Gastroesophageal sphincter (tissue), 4 donors: Measurements from ENCODE around the gene BMAL1. TPM values are rescaled to one million over a fixed set of nuclear protein-coding genes. Genes with fewer than 3 reads are reported as not detected.

Source experiments
- ATAC-seq: fragments of 150-250 bp; one replicate; pipeline ENCODE4 v1.9.1; 2016; ENCODE audit warnings: mild to moderate bottlenecking, moderate library complexity
- H3K27ac ChIP-seq, 4 donors: fragments of 200-600 bp; sonication (generic) in 3 of 4; 1 replicate in 3 of 4; 2 replicates in 1 of 4; pipeline ENCODE4 v1.5.1; 2016 to 2019
- H3K27me3 ChIP-seq: fragments of 200-600 bp; sonication (generic); one replicate; pipeline ENCODE4 v1.5.1; 2019
- H3K36me3 ChIP-seq, 2 donors: fragments of 200-600 bp; sonication (generic); one replicate each; pipeline ENCODE4 v1.5.1; 2019; ENCODE audit warnings: control low read depth in 1 of 2
- H3K4me1 ChIP-seq, 3 donors: fragments of 200-600 bp; sonication (generic); 1 replicate in 2 of 3; 2 replicates in 1 of 3; pipeline ENCODE4 v1.5.1; 2016 to 2019; ENCODE audit warnings: control low read depth in 2 of 3
- H3K4me3 ChIP-seq, 2 donors: fragments of 200-600 bp; sonication (generic); one replicate each; pipeline ENCODE4 v1.5.1; 2019; ENCODE audit warnings: mild to moderate bottlenecking in 1 of 2, moderate library complexity in 1 of 2
- H3K9me3 ChIP-seq, 3 donors: fragments of 200-600 bp; sonication (generic); one replicate each; pipeline ENCODE4 v1.5.1; 2017 to 2019; ENCODE audit warnings: control low read depth in 2 of 3
- CTCF ChIP-seq, 4 experiments: fragments of 200-600 bp in 2 of 4; fragments of 450-650 bp in 2 of 4; sonication (generic) in 1 of 4; IDR thresholded peaks; one replicate each; pipeline ENCODE4 v1.5.1; 2017 to 2019; ENCODE audit warnings: antibody characterized with exemption in 4 of 4, mild to moderate bottlenecking in 2 of 4, moderate library complexity in 2 of 4
- EP300 ChIP-seq: sonication (generic); formaldehyde crosslinking; IDR thresholded peaks from one replicate; pipeline ENCODE4 v1.6.1; 2017; ENCODE audit warnings: antibody characterized with exemption, mild to moderate bottlenecking
- POLR2A ChIP-seq, 2 donors: fragments of 450-650 bp; IDR thresholded peaks; one replicate each; pipeline ENCODE4 v1.6.1; 2017; ENCODE audit warnings: antibody characterized with exemption in 2 of 2, mild to moderate bottlenecking in 2 of 2, moderate library complexity in 1 of 2
- POLR2AphosphoS5 ChIP-seq: sonication (generic); formaldehyde crosslinking; IDR thresholded peaks from one replicate; pipeline ENCODE4 v1.6.1; 2017; ENCODE audit warnings: antibody characterized with exemption
- WGBS, 2 donors: methylation state at CpG; one replicate each; pipeline ENCODE4 v1.1.5; 2018; ENCODE audit warnings: low coverage in 1 of 2; 5-methylcytosine and 5-hydroxymethylcytosine counted together
- total RNA-seq, 4 donors: library from RNA; depleted of rRNA; stranded (reverse); fragments of >200 nt; gene quantifications; one replicate each; pipeline ENCODE4 v1.1.0, GENCODE V29; 2016

The BMAL1 gene
- total RNA-seq, 4 donors from 2014 or later, result 32.2 to 38.4 (median 36.0) TPM

GRCh38 chr11:13303668-13304649, 26.4 kb downstream of the BMAL1 start:
- Histone ChIP-seq H3K4me1 (peaks cover 0 to 82% (median 10%) of the 10 kb centered on the region in 3 donors), H3K36me3 (no peaks in the 10 kb centered on the region), H3K27ac (no peak overlapping the region), H3K9me3 (no peaks in the 10 kb centered on the region), H3K27me3 (no peaks in the 10 kb centered on the region), H3K4me3 (no peak overlapping the region)
- ATAC-seq, result no peak
- WGBS, 2 donors, result 75 to 84% methylated on average over 6 to 8 of the region's 10 CpGs
- TF ChIP-seq POLR2A (IDR thresholded peaks at IDR 0.05) (no peak), CTCF (IDR thresholded peaks at IDR 0.05) (no peak), EP300 (no peak), POLR2AphosphoS5 (no peak)

GRCh38 chr11:13304655-13305335, 27.2 kb downstream of the BMAL1 start:
- Histone ChIP-seq H3K27ac (no peak overlapping the region), H3K4me1 (peaks cover 0 to 74% (median 10%) of the 10 kb centered on the region in 3 donors), H3K27me3 (no peaks in the 10 kb centered on the region), H3K4me3 (no peak overlapping the region), H3K9me3 (no peaks in the 10 kb centered on the region), H3K36me3 (peaks cover 0 to 1% of the 10 kb centered on the region in 2 donors)
- no peak for TF ChIP-seq POLR2AphosphoS5
- no peak for TF ChIP-seq EP300
- no peak for TF ChIP-seq POLR2A (IDR thresholded peaks at IDR 0.05)
- TF ChIP-seq CTCF (IDR thresholded peaks at IDR 0.05), result no peak
- ATAC-seq, result no peak
- WGBS, 2 donors, result 81 to 91% methylated on average over 4 to 7 of the region's 7 CpGs

GRCh38 chr11:13308704-13309103, 31.1 kb downstream of the BMAL1 start:
- TF ChIP-seq POLR2A (IDR thresholded peaks at IDR 0.05) (no peak), CTCF (IDR thresholded peaks at IDR 0.05) (no peak), POLR2AphosphoS5 (no peak), EP300 (no peak)
- no peak overlapping the region for H3K27ac ChIP-seq
- H3K27me3 ChIP-seq, result no peaks in the 10 kb centered on the region
- no peak for ATAC-seq
- H3K9me3 ChIP-seq, result no peaks in the 10 kb centered on the region
- 88 to 92% methylated on average over 2 of the region's 2 CpGs for WGBS, 2 donors
- H3K36me3 ChIP-seq, result peaks cover 0 to 17% of the 10 kb centered on the region in 2 donors
- no peak overlapping the region for H3K4me3 ChIP-seq
- peaks cover 0 to 47% (median 10%) of the 10 kb centered on the region in 3 donors for H3K4me1 ChIP-seq

GRCh38 chr11:13309156-13309555, 31.6 kb downstream of the BMAL1 start:
- 100% methylated on average over 2 to 4 of the region's 4 CpGs for WGBS, 2 donors
- no peak for ATAC-seq
- no peak for TF ChIP-seq POLR2A (IDR thresholded peaks at IDR 0.05)
- TF ChIP-seq EP300, result no peak
- no peak for TF ChIP-seq CTCF (IDR thresholded peaks at IDR 0.05)
- no peak for TF ChIP-seq POLR2AphosphoS5
- H3K27me3 ChIP-seq, result no peaks in the 10 kb centered on the region
- peaks cover 0 to 17% of the 10 kb centered on the region in 2 donors for H3K36me3 ChIP-seq
- H3K4me1 ChIP-seq, result peaks cover 0 to 47% (median 10%) of the 10 kb centered on the region in 3 donors
- no peak overlapping the region for H3K4me3 ChIP-seq
- H3K9me3 ChIP-seq, result no peaks in the 10 kb centered on the region
- H3K27ac ChIP-seq, result no peak overlapping the region
